Ovary (tissue), 9 donors: Measurements from ENCODE around the gene TTC23. TPM values are rescaled to one million over a fixed set of nuclear protein-coding genes. Genes with fewer than 3 reads are reported as not detected.

Source experiments
- DNase-seq, 5 donors: peaks; one replicate each; pipeline ENCODE4 v3.0.0-alpha.2; 2019 to 2020
- H3K27ac ChIP-seq, 2 donors: fragments of 200-600 bp; one replicate each; pipeline versions ENCODE4 v1.5.1 to v1.8.0; 2019 to 2022
- H3K27me3 ChIP-seq: fragments of 200-600 bp; one replicate; pipeline ENCODE4 v1.8.0; 2022
- H3K36me3 ChIP-seq: fragments of 200-600 bp; sonication (generic); one replicate; pipeline ENCODE4 v1.5.1; 2019
- H3K4me1 ChIP-seq: one replicate; pipeline ENCODE4 v1.8.1; 2013; ENCODE audit warnings: mild to moderate bottlenecking, moderate library complexity; ENCODE audit not compliant: insufficient read depth
- H3K4me3 ChIP-seq: fragments of 200-600 bp; sonication (generic); one replicate; pipeline ENCODE4 v1.5.1; 2017
- H3K9me3 ChIP-seq, 2 donors: fragments of 200-600 bp in 1 of 2; sonication (generic) in 1 of 2; one replicate each; pipeline versions ENCODE4 v1.5.1 to v1.8.1; 2013 to 2019; ENCODE audit warnings: mild to moderate bottlenecking in 1 of 2, moderate library complexity in 1 of 2
- EP300 ChIP-seq: sonication (generic); formaldehyde crosslinking; IDR thresholded peaks from one replicate; pipeline ENCODE4 v1.6.1; 2017; ENCODE audit warnings: antibody characterized with exemption
- POLR2A ChIP-seq: fragments of 450-650 bp; IDR thresholded peaks from one replicate; pipeline ENCODE4 v1.6.1; 2017; ENCODE audit warnings: antibody characterized with exemption, mild to moderate bottlenecking, moderate library complexity
- WGBS, 3 donors: extraction: QIAGEN DNeasy Blood & Tissue Kit in 1 of 3; methylation state at CpG; one replicate each; pipeline versions ENCODE4 v1.1.5 to v1.1.7; 2013 to 2017; 5-methylcytosine and 5-hydroxymethylcytosine counted together
- intact Hi-C, 4 donors: fragments of 100-400 bp; cut with DNase I; formaldehyde crosslinking; loops; one replicate each; pipeline versions ENCODE4 v1.11.0 to v1.15.1; 2022 to 2023
- polyA plus RNA-seq, 2 donors: library from polyadenylated mRNA; stranded (reverse); fragments of 200-250 nt in 1 of 2; fragments of 350-450 nt in 1 of 2; fragmentation: Illumina TruSeq in 1 of 2; extraction: RNeasy Lipid Tissue Mini Kit (QIAGEN cat#74804) in 1 of 2; gene quantifications; one replicate each; pipeline ENCODE4 v1.2.3, GENCODE V29; 2013 to 2014
- total RNA-seq, 7 donors: library from RNA; depleted of rRNA in 2 of 7; stranded (reverse); fragments of >200 nt in 2 of 7; fragmentation: NEBNext Ultra II Directional in 3 of 7; extraction: Animal tissue kit (Norgen Biotek cat#: 25700) in 3 of 7; gene quantifications; one replicate each; pipeline versions ENCODE4 v1.1.0 to v1.2.4, GENCODE V29; 2016 to 2023
- TF ChIP-seq, protein P1 (sequence below), 3 donors: fragments of 450-650 bp in 2 of 3; fragments of 200-600 bp in 1 of 3; IDR thresholded peaks; one replicate each; pipeline versions ENCODE4 v1.5.1 to v1.8.0; 2016 to 2022; ENCODE audit warnings: antibody characterized with exemption in 3 of 3, mild to moderate bottlenecking in 1 of 3
- donor health status: DM: no; HTN: no; CAD: no; lungs with moderate emphysema.
- donor health status: DM: no; HTN: no; CAD: no.
- donor health status: Bipolar disorder and iron deficiency.
- donor health status: DM: yes; HTN: yes; CAD: no.
- donor health status: DM: no; HTN: no; CAD: no.
- donor health status: DM: yes; HTN: yes; CAD: no.

TTC23 gene
- total and polyA plus RNA-seq, 9 donors, result 15.9 to 35.8 (median 25.8) TPM

DNA sequence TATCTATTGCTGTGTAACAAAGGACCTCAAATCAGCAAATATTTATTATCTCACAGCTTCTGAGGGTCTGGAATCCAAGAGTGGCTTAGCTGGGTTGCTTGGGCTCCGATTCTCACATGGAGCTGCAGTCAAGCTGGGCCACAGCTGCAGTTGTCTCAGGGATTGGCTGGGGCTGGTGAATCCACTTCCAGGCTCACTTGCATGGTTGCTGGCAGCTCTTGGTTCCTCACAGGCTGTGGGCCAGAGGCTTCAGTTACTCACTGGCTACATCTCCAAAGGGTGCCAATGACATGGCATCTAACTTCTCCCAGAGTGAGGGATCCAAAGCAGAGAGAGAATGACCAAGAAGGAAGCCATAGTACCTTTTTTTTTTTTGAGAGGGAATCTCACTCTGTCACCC lies 158.4 kb downstream of the TTC23 start:
- Histone ChIP-seq H3K4me1 (no peaks in the 10 kb centered on the region), H3K9me3 (no peaks in the 10 kb centered on the region), H3K27me3 (no peaks in the 10 kb centered on the region), H3K4me3 (no peak overlapping the region), H3K36me3 (no peaks in the 10 kb centered on the region), H3K27ac (no peak overlapping the region)
- WGBS, 3 donors, result 89 to 100% (median 93%) methylated on average over 1 of the region's 1 CpG
- intact Hi-C loops, result no loop called here
- TF ChIP-seq POLR2A (no peak), EP300 (no peak)
- TF ChIP-seq, protein P1, sequence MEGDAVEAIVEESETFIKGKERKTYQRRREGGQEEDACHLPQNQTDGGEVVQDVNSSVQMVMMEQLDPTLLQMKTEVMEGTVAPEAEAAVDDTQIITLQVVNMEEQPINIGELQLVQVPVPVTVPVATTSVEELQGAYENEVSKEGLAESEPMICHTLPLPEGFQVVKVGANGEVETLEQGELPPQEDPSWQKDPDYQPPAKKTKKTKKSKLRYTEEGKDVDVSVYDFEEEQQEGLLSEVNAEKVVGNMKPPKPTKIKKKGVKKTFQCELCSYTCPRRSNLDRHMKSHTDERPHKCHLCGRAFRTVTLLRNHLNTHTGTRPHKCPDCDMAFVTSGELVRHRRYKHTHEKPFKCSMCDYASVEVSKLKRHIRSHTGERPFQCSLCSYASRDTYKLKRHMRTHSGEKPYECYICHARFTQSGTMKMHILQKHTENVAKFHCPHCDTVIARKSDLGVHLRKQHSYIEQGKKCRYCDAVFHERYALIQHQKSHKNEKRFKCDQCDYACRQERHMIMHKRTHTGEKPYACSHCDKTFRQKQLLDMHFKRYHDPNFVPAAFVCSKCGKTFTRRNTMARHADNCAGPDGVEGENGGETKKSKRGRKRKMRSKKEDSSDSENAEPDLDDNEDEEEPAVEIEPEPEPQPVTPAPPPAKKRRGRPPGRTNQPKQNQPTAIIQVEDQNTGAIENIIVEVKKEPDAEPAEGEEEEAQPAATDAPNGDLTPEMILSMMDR (IDR thresholded peaks at IDR 0.05), result no peak
- DNase-seq, result no peak

DNA sequence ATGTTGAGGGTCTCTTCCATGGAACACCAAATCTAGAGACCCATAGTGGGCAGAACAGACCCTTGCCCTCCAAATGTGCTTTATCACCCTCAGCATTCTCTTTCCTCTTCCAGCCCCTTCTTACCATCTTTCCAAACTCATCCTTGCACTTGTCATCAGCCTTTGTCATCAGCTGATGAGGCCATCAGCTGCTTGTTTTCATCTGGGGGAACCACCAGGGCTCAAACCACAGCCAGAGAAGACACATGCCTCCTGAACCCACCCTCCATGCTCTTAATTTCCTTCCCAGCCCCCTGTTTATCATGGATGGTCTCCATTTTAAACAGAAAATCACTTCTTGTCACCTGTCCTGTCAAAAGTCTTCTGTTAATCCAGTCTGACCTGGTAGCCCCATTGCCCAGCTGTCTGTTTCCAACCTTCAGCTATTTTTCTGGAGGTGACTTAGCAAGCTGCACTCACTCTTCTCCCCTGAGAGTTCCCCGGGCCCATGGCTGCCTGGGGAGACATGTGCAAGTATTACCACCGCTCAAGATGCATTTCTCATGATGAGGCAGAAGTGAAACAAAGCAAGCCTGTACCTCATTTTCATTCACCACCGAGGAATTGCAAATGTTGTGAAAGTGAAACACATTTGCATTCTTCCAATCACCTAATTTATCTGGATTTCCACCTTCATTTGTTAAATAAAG lies 159.2 kb downstream of the TTC23 start:
- intact Hi-C loops, result no loop called here
- H3K36me3 ChIP-seq, result no peaks in the 10 kb centered on the region
- TF ChIP-seq EP300, result no peak
- TF ChIP-seq, protein P1 (IDR thresholded peaks at IDR 0.05), result no peak
- no peak for TF ChIP-seq POLR2A
- WGBS, 3 donors, result 52 to 66% (median 62%) methylated on average over 3 of the region's 3 CpGs
- no peak overlapping the region for H3K4me3 ChIP-seq
- H3K27me3 ChIP-seq, result no peaks in the 10 kb centered on the region
- H3K4me1 ChIP-seq, result no peaks in the 10 kb centered on the region
- no peak for DNase-seq
- no peak overlapping the region for H3K27ac ChIP-seq
- H3K9me3 ChIP-seq, result no peaks in the 10 kb centered on the region

DNA sequence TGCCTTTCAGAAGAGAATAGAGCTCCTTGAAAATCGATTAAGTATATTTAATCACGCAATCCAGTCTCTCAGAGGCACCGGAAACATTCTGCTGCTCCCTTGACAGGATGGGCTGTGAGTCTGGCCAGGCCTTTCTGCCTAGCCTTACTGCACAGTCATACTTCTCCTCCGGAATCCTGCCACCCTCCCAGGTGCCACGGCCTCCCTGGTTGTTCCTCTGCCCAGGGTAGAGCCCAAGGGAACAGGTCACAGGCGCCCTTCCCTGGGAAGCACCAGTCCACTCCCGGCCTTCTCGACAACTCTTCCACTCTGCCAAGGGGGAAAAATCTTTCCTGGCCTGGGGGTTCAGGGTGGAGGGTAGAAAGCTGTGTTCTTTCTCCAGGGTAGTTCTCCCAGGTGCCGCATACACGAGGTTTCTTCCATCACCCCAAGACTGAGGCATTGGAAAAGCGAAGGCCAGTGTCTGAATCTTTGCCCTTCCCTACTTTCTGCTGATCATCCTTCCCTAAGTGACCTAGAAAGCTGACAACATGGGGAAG lies 161.9 kb downstream of the TTC23 start:
- no peak for DNase-seq
- Histone ChIP-seq H3K27me3 (no peaks in the 10 kb centered on the region), H3K36me3 (no peaks in the 10 kb centered on the region), H3K9me3 (no peaks in the 10 kb centered on the region), H3K27ac (no peak overlapping the region), H3K4me1 (no peaks in the 10 kb centered on the region), H3K4me3 (no peak overlapping the region)
- intact Hi-C loops, result no loop called here
- TF ChIP-seq POLR2A, result no peak
- TF ChIP-seq, protein P1 (IDR thresholded peaks at IDR 0.05), result no peak
- TF ChIP-seq EP300, result no peak
- 91 to 92% (median 92%) methylated on average over 11 of the region's 11 CpGs for WGBS, 3 donors

DNA sequence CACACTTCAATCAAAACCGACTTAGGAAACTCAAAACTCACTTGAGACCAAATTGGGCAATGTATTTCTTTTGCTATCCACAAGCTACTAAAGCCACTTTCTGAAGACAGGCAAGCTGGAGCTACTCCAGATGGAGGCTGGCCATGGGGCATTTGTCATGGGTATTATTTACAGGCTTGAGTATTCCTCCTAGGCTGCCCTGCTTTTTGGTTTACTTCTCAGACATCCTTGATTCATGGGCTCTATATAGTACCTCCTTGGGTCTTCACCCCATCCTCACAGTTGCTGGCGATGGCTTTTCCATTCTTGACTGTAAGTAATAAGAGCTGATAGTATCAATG lies 163.1 kb downstream of the TTC23 start:
- intact Hi-C loops, result no loop called here
- H3K27ac ChIP-seq, result no peak overlapping the region
- no peak for DNase-seq

More for the DNA sequence above, 163.1 kb downstream of the TTC23 start:
- no peaks in the 10 kb centered on the region for H3K36me3 ChIP-seq
- 94 to 96% (median 94%) methylated on average over 2 of the region's 2 CpGs for WGBS, 3 donors
- H3K27me3 ChIP-seq, result no peaks in the 10 kb centered on the region
- TF ChIP-seq, protein P1 (IDR thresholded peaks at IDR 0.05), result no peak
- TF ChIP-seq EP300, result no peak
- no peak for TF ChIP-seq POLR2A
- H3K9me3 ChIP-seq, result no peaks in the 10 kb centered on the region
- no peaks in the 10 kb centered on the region for H3K4me1 ChIP-seq
- no peak overlapping the region for H3K4me3 ChIP-seq

Other genes starting within 250 kb of the TTC23 start
- gene PGPEP1L, start 241.8 kb downstream of the TTC23 start, total RNA-seq, result not detected
- gene PGPEP1L, start 241.8 kb downstream of the TTC23 start, polyA plus RNA-seq, result under 1 TPM in 1 of 2 donors, not detected in 1; 0.11 TPM
- gene SYNM, start 144.5 kb downstream of the TTC23 start, total RNA-seq, result 10 to 100 TPM in 4 of 7 donors, 1 to 10 TPM in 3; 4.5 to 54.0 (median 14.9) TPM
- 10 to 100 TPM in 1 of 2 donors, 1 to 10 TPM in 1; 5.8 to 40.9 TPM for gene SYNM, start 144.5 kb downstream of the TTC23 start, polyA plus RNA-seq
- gene LRRC28, start 1.9 kb upstream of the TTC23 start, total RNA-seq, result 10 to 100 TPM; 16.6 to 39.7 (median 19.6) TPM
- 10 to 100 TPM; 11.3 to 33.8 TPM for gene LRRC28, start 1.9 kb upstream of the TTC23 start, polyA plus RNA-seq